AG09319 (cell line): ENCODE data around the gene PIP4K2A.
"Not testable (repeated sequence)": the region's sequence is repeated elsewhere in the genome, so short reads cannot be mapped to it uniquely, and the experiment has no call there.

Source experiments
- DNase-seq: peaks from one replicate; pipeline ENCODE4 v3.0.0-alpha.2; 2010; ENCODE audit warnings: low read depth; ENCODE audit errors: extremely low read depth
- CTCF ChIP-seq: IDR thresholded peaks from 2 replicates; pipeline ENCODE4 v1.5.1; 2011; ENCODE audit warnings: low read depth, mild to moderate bottlenecking, inconsistent platforms, low read length, moderate library complexity

The PIP4K2A gene

GRCh38 chr10:22750131-22750530 lies 35.8 kb upstream of the PIP4K2A start:
- DNase-seq = no peak

GRCh38 chr10:22744858-22745257 lies 30.5 kb upstream of the PIP4K2A start:
- DNase-seq = not testable (repeated sequence)

More at GRCh38 chr10:22750131-22750530, 35.8 kb upstream of the PIP4K2A start:
- TF ChIP-seq CTCF = no peak

GRCh38 chr10:22742678-22743077 lies 28.3 kb upstream of the PIP4K2A start:
- DNase-seq = no peak
- no peak for TF ChIP-seq CTCF

GRCh38 chr10:22741631-22742030 lies 27.3 kb upstream of the PIP4K2A start:
- DNase-seq = not testable (repeated sequence)

- DNase-seq = no peak
- no peak for TF ChIP-seq CTCF
Observed at GRCh38 chr10:22740180-22740579, 25.8 kb upstream of the PIP4K2A start.

- TF ChIP-seq CTCF = no peak
- no peak for DNase-seq
Observed at GRCh38 chr10:22737587-22737986, 23.2 kb upstream of the PIP4K2A start.

- DNase-seq = no peak
- TF ChIP-seq CTCF = no peak
Observed at GRCh38 chr10:22736134-22736533, 21.8 kb upstream of the PIP4K2A start.

- no peak for DNase-seq
- TF ChIP-seq CTCF = no peak
Observed at GRCh38 chr10:22733992-22734391, 19.6 kb upstream of the PIP4K2A start.

GRCh38 chr10:22727663-22728062 lies 13.3 kb upstream of the PIP4K2A start:
- no peak for TF ChIP-seq CTCF
- no peak for DNase-seq
